ENCODE measurements around the gene PATJ.

Gene PATJ

GRCh38 chr1:62090016-62090415 is 347.7 kb downstream of the PATJ start:
- DNase-seq (ENCODE audit: low read depth in 1 of 2, low spot score in 1 of 2) = no peak

GRCh38 chr1:62092110-62092509 is 349.8 kb downstream of the PATJ start:
- no peak for DNase-seq (ENCODE audit: low read depth in 1 of 2, low spot score in 1 of 2)

GRCh38 chr1:62093261-62093660 is 351.0 kb downstream of the PATJ start:
- no peak for DNase-seq (ENCODE audit: low read depth in 1 of 2, low spot score in 1 of 2)

- DNase-seq (ENCODE audit: low read depth in 1 of 2, low spot score in 1 of 2) = no peak
Measured at GRCh38 chr1:62097464-62097863, 355.2 kb downstream of the PATJ start.

- DNase-seq (ENCODE audit: low read depth in 1 of 2, low spot score in 1 of 2) = no peak
Measured at GRCh38 chr1:62100442-62100841, 358.2 kb downstream of the PATJ start.

GRCh38 chr1:62103846-62104245 is 361.6 kb downstream of the PATJ start:
- DNase-seq (ENCODE audit: low read depth in 1 of 2, low spot score in 1 of 2) = no peak

GRCh38 chr1:62107923-62108322 is 365.6 kb downstream of the PATJ start:
- DNase-seq (ENCODE audit: low read depth in 1 of 2, low spot score in 1 of 2) = no peak

GRCh38 chr1:62109124-62109523 is 366.8 kb downstream of the PATJ start:
- DNase-seq (ENCODE audit: low read depth in 1 of 2, low spot score in 1 of 2) = no peak

GRCh38 chr1:62110198-62110817 is 368.0 kb downstream of the PATJ start:
- no peak for DNase-seq (ENCODE audit: low read depth in 1 of 2, low spot score in 1 of 2)

- DNase-seq (ENCODE audit: low read depth in 1 of 2, low spot score in 1 of 2) = no peak
Measured at GRCh38 chr1:62111084-62111483, 368.8 kb downstream of the PATJ start.

GRCh38 chr1:62113507-62113906 is 371.2 kb downstream of the PATJ start:
- no peak for DNase-seq (ENCODE audit: low read depth in 1 of 2, low spot score in 1 of 2)

- DNase-seq (ENCODE audit: low read depth in 1 of 2, low spot score in 1 of 2) = no peak
Measured at GRCh38 chr1:62117018-62117750, 374.9 kb downstream of the PATJ start.

GRCh38 chr1:62126579-62127290 is 384.5 kb downstream of the PATJ start:
- DNase-seq (ENCODE audit: low read depth in 1 of 2, low spot score in 1 of 2) = no peak

- DNase-seq (ENCODE audit: low read depth in 1 of 2, low spot score in 1 of 2) = no peak
Measured at GRCh38 chr1:62128745-62129144, 386.5 kb downstream of the PATJ start.

GRCh38 chr1:62131093-62131725 is 388.9 kb downstream of the PATJ start:
- DNase-seq (ENCODE audit: low read depth in 1 of 2, low spot score in 1 of 2) = peak in 1 of 2 donors; percentile 7

GRCh38 chr1:62138029-62138428 is 395.7 kb downstream of the PATJ start:
- DNase-seq (ENCODE audit: low read depth in 1 of 2, low spot score in 1 of 2) = no peak

GRCh38 chr1:62139410-62139809 is 397.1 kb downstream of the PATJ start:
- no peak for DNase-seq (ENCODE audit: low read depth in 1 of 2, low spot score in 1 of 2)

GRCh38 chr1:62140666-62141065 is 398.4 kb downstream of the PATJ start:
- no peak for DNase-seq (ENCODE audit: low read depth in 1 of 2, low spot score in 1 of 2)

GRCh38 chr1:62142496-62142895 is 400.2 kb downstream of the PATJ start:
- DNase-seq (ENCODE audit: low read depth in 1 of 2, low spot score in 1 of 2) = no peak

GRCh38 chr1:62144238-62144831 is 402.1 kb downstream of the PATJ start:
- DNase-seq (ENCODE audit: low read depth in 1 of 2, low spot score in 1 of 2) = peak in 1 of 2 donors; percentile 17

- no peak for DNase-seq (ENCODE audit: low read depth in 1 of 2, low spot score in 1 of 2)
Measured at GRCh38 chr1:62159940-62160348, 417.7 kb downstream of the PATJ start.
